WTC11 (cell line): ENCODE results near the gene ELMO1. TPM values are rescaled to one million over a fixed set of nuclear protein-coding genes. Genes with fewer than 3 reads are reported as not detected.

Experiments
- ATAC-seq: fragments of 200-7000 bp; cut with Tn5 transposase; 2 replicates; pipeline ENCODE4 v1.10.0; 2021; ENCODE audit warnings: mild to moderate bottlenecking, moderate library complexity
- CTCF ChIA-PET: fragments of 300-600 bp; sonication (Branson Sonifier 250); formaldehyde crosslinking; loops from one replicate; lab custom pipeline; 2021; ENCODE audit warnings: antibody characterized with exemption; lab: Charles Lee
- POLR2A ChIA-PET: fragments of 350-600 bp; sonication (Branson Sonifier 250); formaldehyde crosslinking; loops from one replicate; lab custom pipeline; 2021; ENCODE audit warnings: antibody characterized with exemption; lab: Charles Lee
- DNase-seq: peaks from one replicate; pipeline ENCODE4 v3.0.0; 2021; ENCODE audit warnings: low spot score
- H3K27ac Mint-ChIP-seq: 2 replicates; pipeline ENCODE4 v1.8.0; 2021; ENCODE audit warnings: mixed read lengths
- H3K27me3 Mint-ChIP-seq: 2 replicates; pipeline ENCODE4 v1.8.0; 2021; ENCODE audit warnings: low read depth, mild to moderate bottlenecking, moderate library complexity, mixed read lengths
- H3K36me3 Mint-ChIP-seq: 2 replicates; pipeline ENCODE4 v1.8.0; 2021; ENCODE audit warnings: mixed read lengths
- H3K4me1 Mint-ChIP-seq: 2 replicates; pipeline ENCODE4 v1.8.0; 2022; ENCODE audit warnings: mixed read lengths
- H3K4me3 Mint-ChIP-seq: 2 replicates; pipeline ENCODE4 v1.8.0; 2021; ENCODE audit warnings: mild to moderate bottlenecking, moderate library complexity, mixed read lengths
- H3K9me3 Mint-ChIP-seq: 2 replicates; pipeline ENCODE4 v1.8.0; 2021; ENCODE audit warnings: mixed read lengths
- ATF1 ChIP-seq: sonication (generic); formaldehyde crosslinking; IDR thresholded peaks from 2 replicates; pipeline ENCODE4 v1.8.1; 2023; ENCODE audit warnings: mild to moderate bottlenecking, moderate library complexity, missing genetic modification reagents
- CREM ChIP-seq: sonication (generic); formaldehyde crosslinking; IDR thresholded peaks from 2 replicates; pipeline ENCODE4 v1.8.1; 2022; ENCODE audit warnings: mild to moderate bottlenecking, missing genetic modification reagents, moderate library complexity
- EMX1 ChIP-seq: fragments of 250-450 bp; sonication (Bioruptor Pico); IDR thresholded peaks from 2 replicates; pipeline ENCODE4 v1.8.0; 2021; ENCODE audit warnings: mild to moderate bottlenecking
- ESRRA ChIP-seq: sonication (generic); formaldehyde crosslinking; IDR thresholded peaks from 2 replicates; pipeline ENCODE4 v1.8.1; 2022; ENCODE audit warnings: mild to moderate bottlenecking, missing genetic modification reagents, borderline replicate concordance
- HMGA2 ChIP-seq: fragments of 250-450 bp; sonication (Bioruptor Pico); IDR thresholded peaks from 2 replicates; pipeline ENCODE4 v1.4.0; 2021; ENCODE audit warnings: mild to moderate bottlenecking, moderate library complexity
- IRF2 ChIP-seq: sonication (generic); formaldehyde crosslinking; IDR thresholded peaks from 2 replicates; pipeline ENCODE4 v1.8.0; 2022; ENCODE audit warnings: low read depth, missing genetic modification reagents, borderline replicate concordance
- JUN ChIP-seq: sonication (generic); formaldehyde crosslinking; IDR thresholded peaks from 2 replicates; pipeline ENCODE4 v1.8.0; 2023; ENCODE audit warnings: mild to moderate bottlenecking, missing genetic modification reagents
- MAX ChIP-seq: sonication (generic); formaldehyde crosslinking; IDR thresholded peaks from 2 replicates; pipeline ENCODE4 v1.8.0; 2022; ENCODE audit warnings: mild to moderate bottlenecking, missing genetic modification reagents
- NFATC4 ChIP-seq: fragments of 250-450 bp; sonication (Bioruptor Pico); IDR thresholded peaks from 2 replicates; pipeline ENCODE4 v1.9.0; 2021; ENCODE audit warnings: mild to moderate bottlenecking
- NR1H2 ChIP-seq: sonication (generic); formaldehyde crosslinking; IDR thresholded peaks from 2 replicates; pipeline ENCODE4 v1.9.0; 2021; ENCODE audit warnings: mild to moderate bottlenecking, moderate library complexity, missing genetic modification reagents
- PRDM15 ChIP-seq: sonication (generic); formaldehyde crosslinking; IDR thresholded peaks from 2 replicates; pipeline ENCODE4 v1.8.0; 2022; ENCODE audit warnings: missing genetic modification reagents
- PRRX2 ChIP-seq: fragments of 250-450 bp; sonication (Bioruptor Pico); IDR thresholded peaks from 2 replicates; pipeline ENCODE4 v1.8.0; 2021; ENCODE audit warnings: mild to moderate bottlenecking
- RORB ChIP-seq: fragments of 250-450 bp; sonication (Bioruptor Pico); IDR thresholded peaks from 2 replicates; pipeline ENCODE4 v1.9.0; 2021; ENCODE audit warnings: mild to moderate bottlenecking
- TCF7 ChIP-seq: sonication (generic); formaldehyde crosslinking; IDR thresholded peaks from 2 replicates; pipeline ENCODE4 v1.8.0; 2022; ENCODE audit warnings: mild to moderate bottlenecking, low read depth, missing genetic modification reagents, moderate library complexity
- TEAD1 ChIP-seq: sonication (generic); formaldehyde crosslinking; IDR thresholded peaks from 2 replicates; pipeline ENCODE4 v1.8.0; 2022; ENCODE audit warnings: mild to moderate bottlenecking, missing genetic modification reagents
- ZNF219 ChIP-seq: sonication (generic); formaldehyde crosslinking; IDR thresholded peaks from 2 replicates; pipeline ENCODE4 v1.8.0; 2023; ENCODE audit warnings: missing genetic modification reagents, mild to moderate bottlenecking, borderline replicate concordance
- ZNF263 ChIP-seq: sonication (generic); formaldehyde crosslinking; IDR thresholded peaks from 2 replicates; pipeline ENCODE4 v1.8.1; 2022; ENCODE audit warnings: low read depth, mild to moderate bottlenecking, moderate library complexity, missing genetic modification reagents
- ZNF317 ChIP-seq: sonication (generic); formaldehyde crosslinking; IDR thresholded peaks from 2 replicates; pipeline ENCODE4 v1.8.1; 2023; ENCODE audit warnings: low read depth, mild to moderate bottlenecking, moderate library complexity, missing genetic modification reagents, borderline replicate concordance
- total RNA-seq: library from RNA; stranded (reverse); gene quantifications from 3 replicates; pipeline ENCODE4 v1.2.3, GENCODE V29; 2021
- TF ChIP-seq, protein P1 (sequence below): fragments of 250-450 bp; sonication (Bioruptor Pico); IDR thresholded peaks from 2 replicates; pipeline ENCODE4 v1.9.0; 2021; ENCODE audit warnings: mild to moderate bottlenecking
- TF ChIP-seq, protein P2 (sequence below): fragments of 200-600 bp; IDR thresholded peaks from 2 replicates; pipeline ENCODE4 v1.8.0; 2022; ENCODE audit warnings: antibody characterized with exemption
- TF ChIP-seq, protein P3 (sequence below): fragments of 250-450 bp; sonication (Bioruptor Pico); conservative IDR thresholded peaks from 2 replicates; pipeline ENCODE4 v1.9.0; 2021; ENCODE audit warnings: mild to moderate bottlenecking
- TF ChIP-seq, protein P4 (sequence below): sonication (generic); formaldehyde crosslinking; conservative IDR thresholded peaks from 2 replicates; pipeline ENCODE4 v1.8.1; 2022; ENCODE audit warnings: mild to moderate bottlenecking, missing genetic modification reagents

ELMO1 gene
- total RNA-seq, 1 experiment from 2014 or later, result 19.4 TPM

DNA sequence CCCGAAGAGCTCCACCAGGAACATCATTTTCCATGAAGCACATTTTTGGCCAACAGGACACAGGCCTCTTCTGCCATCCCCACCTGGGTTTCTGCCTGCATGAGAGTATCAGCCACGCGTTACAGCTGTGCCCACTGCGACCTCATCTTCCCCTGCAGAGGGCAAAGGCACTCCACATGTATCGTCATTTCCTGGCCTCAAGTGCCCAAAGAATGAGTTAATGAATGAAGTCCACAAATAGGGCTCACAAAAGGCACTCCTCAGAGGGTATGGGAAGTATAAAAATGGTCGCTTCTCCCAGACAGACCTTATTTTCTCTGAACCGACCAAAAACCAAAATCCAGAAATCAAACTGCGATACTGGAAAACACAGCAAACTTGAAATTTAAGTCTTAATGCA lies 18.5 kb downstream of the ELMO1 start:
- DNase-seq (no peak), ATAC-seq (no peak)
- H3K27me3 Mint-ChIP-seq, result no peaks in the 10 kb centered on the region
- POLR2A ChIA-PET, result no interaction called here
- H3K36me3 Mint-ChIP-seq, result no peaks in the 10 kb centered on the region
- peaks cover 19% of the 10 kb centered on the region for H3K4me1 Mint-ChIP-seq
- no peak overlapping the region for H3K4me3 Mint-ChIP-seq
- H3K9me3 Mint-ChIP-seq, result no peaks in the 10 kb centered on the region
- H3K27ac Mint-ChIP-seq, result no peak overlapping the region
- CTCF ChIA-PET, result no interaction called here
- TF ChIP-seq HMGA2, result no peak
- no peak for TF ChIP-seq ZNF263 (CRISPR knock-in tag)
- no peak for TF ChIP-seq TCF7 (CRISPR knock-in tag)
- TF ChIP-seq, all 79 proteins: peak for 0

- CTCF ChIA-PET, result no interaction called here
- no peak overlapping the region for H3K27ac Mint-ChIP-seq
- no peak for DNase-seq
- POLR2A ChIA-PET, result no interaction called here
- H3K9me3 Mint-ChIP-seq, result no peaks in the 10 kb centered on the region
- ATAC-seq, result no peak
- no peak overlapping the region for H3K4me3 Mint-ChIP-seq
- no peaks in the 10 kb centered on the region for H3K27me3 Mint-ChIP-seq
- H3K4me1 Mint-ChIP-seq, result peaks cover 12% of the 10 kb centered on the region
- TF ChIP-seq ZNF317 (CRISPR knock-in tag) (no peak), NFATC4 (CRISPR knock-in tag) (no peak), EMX1 (CRISPR knock-in tag) (no peak), MAX (CRISPR knock-in tag) (no peak), PRRX2 (no peak), PRDM15 (no peak), ESRRA (no peak), RORB (CRISPR knock-in tag) (no peak), TEAD1 (no peak), CREM (CRISPR knock-in tag) (no peak), ZNF219 (CRISPR knock-in tag) (no peak)
- TF ChIP-seq, protein P1, sequence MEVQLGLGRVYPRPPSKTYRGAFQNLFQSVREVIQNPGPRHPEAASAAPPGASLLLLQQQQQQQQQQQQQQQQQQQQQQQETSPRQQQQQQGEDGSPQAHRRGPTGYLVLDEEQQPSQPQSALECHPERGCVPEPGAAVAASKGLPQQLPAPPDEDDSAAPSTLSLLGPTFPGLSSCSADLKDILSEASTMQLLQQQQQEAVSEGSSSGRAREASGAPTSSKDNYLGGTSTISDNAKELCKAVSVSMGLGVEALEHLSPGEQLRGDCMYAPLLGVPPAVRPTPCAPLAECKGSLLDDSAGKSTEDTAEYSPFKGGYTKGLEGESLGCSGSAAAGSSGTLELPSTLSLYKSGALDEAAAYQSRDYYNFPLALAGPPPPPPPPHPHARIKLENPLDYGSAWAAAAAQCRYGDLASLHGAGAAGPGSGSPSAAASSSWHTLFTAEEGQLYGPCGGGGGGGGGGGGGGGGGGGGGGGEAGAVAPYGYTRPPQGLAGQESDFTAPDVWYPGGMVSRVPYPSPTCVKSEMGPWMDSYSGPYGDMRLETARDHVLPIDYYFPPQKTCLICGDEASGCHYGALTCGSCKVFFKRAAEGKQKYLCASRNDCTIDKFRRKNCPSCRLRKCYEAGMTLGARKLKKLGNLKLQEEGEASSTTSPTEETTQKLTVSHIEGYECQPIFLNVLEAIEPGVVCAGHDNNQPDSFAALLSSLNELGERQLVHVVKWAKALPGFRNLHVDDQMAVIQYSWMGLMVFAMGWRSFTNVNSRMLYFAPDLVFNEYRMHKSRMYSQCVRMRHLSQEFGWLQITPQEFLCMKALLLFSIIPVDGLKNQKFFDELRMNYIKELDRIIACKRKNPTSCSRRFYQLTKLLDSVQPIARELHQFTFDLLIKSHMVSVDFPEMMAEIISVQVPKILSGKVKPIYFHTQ, result no peak
- H3K36me3 Mint-ChIP-seq, result no peaks in the 10 kb centered on the region
Observed at GRCh38 chr7:37429435-37429791, 19.3 kb downstream of the ELMO1 start.

- no peak for ATAC-seq
- ChIA-PET CTCF (no interaction called here), POLR2A (no interaction called here)
- no peaks in the 10 kb centered on the region for H3K27me3 Mint-ChIP-seq
- DNase-seq, result no peak
- H3K36me3 Mint-ChIP-seq, result no peaks in the 10 kb centered on the region
- no peak overlapping the region for H3K27ac Mint-ChIP-seq
- H3K4me3 Mint-ChIP-seq, result no peak overlapping the region
- H3K9me3 Mint-ChIP-seq, result no peaks in the 10 kb centered on the region
- TF ChIP-seq, protein P2, sequence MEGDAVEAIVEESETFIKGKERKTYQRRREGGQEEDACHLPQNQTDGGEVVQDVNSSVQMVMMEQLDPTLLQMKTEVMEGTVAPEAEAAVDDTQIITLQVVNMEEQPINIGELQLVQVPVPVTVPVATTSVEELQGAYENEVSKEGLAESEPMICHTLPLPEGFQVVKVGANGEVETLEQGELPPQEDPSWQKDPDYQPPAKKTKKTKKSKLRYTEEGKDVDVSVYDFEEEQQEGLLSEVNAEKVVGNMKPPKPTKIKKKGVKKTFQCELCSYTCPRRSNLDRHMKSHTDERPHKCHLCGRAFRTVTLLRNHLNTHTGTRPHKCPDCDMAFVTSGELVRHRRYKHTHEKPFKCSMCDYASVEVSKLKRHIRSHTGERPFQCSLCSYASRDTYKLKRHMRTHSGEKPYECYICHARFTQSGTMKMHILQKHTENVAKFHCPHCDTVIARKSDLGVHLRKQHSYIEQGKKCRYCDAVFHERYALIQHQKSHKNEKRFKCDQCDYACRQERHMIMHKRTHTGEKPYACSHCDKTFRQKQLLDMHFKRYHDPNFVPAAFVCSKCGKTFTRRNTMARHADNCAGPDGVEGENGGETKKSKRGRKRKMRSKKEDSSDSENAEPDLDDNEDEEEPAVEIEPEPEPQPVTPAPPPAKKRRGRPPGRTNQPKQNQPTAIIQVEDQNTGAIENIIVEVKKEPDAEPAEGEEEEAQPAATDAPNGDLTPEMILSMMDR, result no peak
- no peak for TF ChIP-seq IRF2 (CRISPR knock-in tag)
- TF ChIP-seq JUN, result no peak
- TF ChIP-seq, protein P3, sequence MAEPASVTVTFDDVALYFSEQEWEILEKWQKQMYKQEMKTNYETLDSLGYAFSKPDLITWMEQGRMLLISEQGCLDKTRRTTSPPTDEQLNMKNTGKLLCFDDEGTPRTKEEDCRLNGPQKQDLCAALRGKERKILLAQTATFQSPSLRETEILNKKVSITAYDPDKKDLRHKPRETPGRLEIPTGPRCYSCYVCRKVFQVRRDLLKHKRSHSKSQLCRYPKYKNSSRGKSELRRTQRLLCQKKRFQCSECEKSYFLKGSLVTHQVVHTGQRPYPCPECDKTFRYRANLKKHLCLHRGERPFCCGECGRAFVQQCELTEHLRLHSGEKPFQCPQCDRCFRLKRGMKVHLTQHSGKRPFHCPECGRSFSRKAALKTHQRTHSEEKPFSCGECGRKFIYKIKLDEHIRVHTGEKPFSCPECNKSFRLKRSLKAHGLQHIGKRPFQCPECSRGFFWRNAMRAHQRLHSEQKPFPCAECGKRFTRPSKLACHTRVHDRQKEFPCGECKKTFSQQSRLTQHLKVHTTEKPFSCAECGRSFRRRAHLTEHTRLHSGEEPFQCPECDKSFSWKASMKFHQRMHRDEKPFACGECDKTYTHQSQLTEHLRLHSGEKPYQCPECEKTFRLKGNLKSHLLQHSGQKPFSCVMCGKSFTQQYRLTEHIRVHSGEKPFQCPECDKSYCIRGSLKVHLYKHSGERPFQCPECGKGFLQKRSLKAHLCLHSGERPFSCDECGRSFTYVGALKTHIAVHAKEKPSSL (CRISPR knock-in tag), result no peak
- TF ChIP-seq, protein P4, sequence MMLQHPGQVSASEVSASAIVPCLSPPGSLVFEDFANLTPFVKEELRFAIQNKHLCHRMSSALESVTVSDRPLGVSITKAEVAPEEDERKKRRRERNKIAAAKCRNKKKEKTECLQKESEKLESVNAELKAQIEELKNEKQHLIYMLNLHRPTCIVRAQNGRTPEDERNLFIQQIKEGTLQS (CRISPR knock-in tag), result no peak
- no peak for TF ChIP-seq ATF1 (CRISPR knock-in tag)
- no peak for TF ChIP-seq NR1H2 (CRISPR knock-in tag)
- TF ChIP-seq, all 79 proteins: peak for 0
- H3K4me1 Mint-ChIP-seq, result peaks cover 11% of the 10 kb centered on the region
Observed at GRCh38 chr7:37428681-37429434, 19.8 kb downstream of the ELMO1 start.
